ENCODE measurements around the gene ELP5.

ELP5 gene

DNA sequence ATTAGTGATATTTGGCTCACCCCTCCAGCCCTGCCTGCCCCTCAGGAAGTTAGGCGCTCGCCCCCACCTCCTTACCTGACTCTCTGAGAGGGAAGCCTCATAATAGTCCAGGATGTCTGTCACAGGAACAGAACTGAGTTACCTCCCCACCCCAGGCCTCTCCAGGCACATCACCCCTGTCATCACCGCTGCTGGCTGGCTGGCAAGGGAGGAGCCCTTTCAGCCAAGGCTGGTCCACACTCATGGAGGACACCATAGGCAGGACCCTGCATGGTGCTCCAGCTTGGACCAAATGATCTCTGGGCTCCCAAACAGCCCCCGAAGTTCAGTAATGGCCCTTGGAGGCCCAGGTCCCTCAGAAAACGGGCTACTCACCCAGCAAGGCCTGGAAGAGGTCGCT is 33.8 kb upstream of the ELP5 start:
- in situ Hi-C loops (cut with HindIII; ENCODE audit: low pct_ligation_motif_present, low sequenced_read_pairs), result no loop called here
- no peak for DNase-seq
- Histone ChIP-seq H3K36me3 (replicated peaks) (peaks cover 18% of the 10 kb centered on the region), H3K4me3 (ENCODE audit: low read depth, low read length) (peak overlapping the region; percentile 69), H3K27me3 (replicated peaks) (no peaks in the 10 kb centered on the region), H3K27ac (no peak overlapping the region)
- TF ChIP-seq CTCF (IDR thresholded peaks at IDR 0.05; ENCODE audit: low read depth, low read length, missing control alignments), result no peak

- Histone ChIP-seq H3K27ac (no peak overlapping the region), H3K4me3 (ENCODE audit: low read depth, low read length) (no peak overlapping the region), H3K36me3 (replicated peaks) (peaks cover 24% of the 10 kb centered on the region), H3K27me3 (replicated peaks) (no peaks in the 10 kb centered on the region)
- no peak for DNase-seq
- in situ Hi-C loops (cut with HindIII; ENCODE audit: low pct_ligation_motif_present, low sequenced_read_pairs), result no loop called here
- TF ChIP-seq CTCF (IDR thresholded peaks at IDR 0.05; ENCODE audit: low read depth, low read length, missing control alignments), result no peak
These were observed 33.3 kb upstream of the ELP5 start for GRCh38 chr17:7218758-7219157.

- no peak for DNase-seq
- in situ Hi-C loops (cut with HindIII; ENCODE audit: low pct_ligation_motif_present, low sequenced_read_pairs), result no loop called here
- H3K36me3 ChIP-seq (replicated peaks), result peaks cover 30% of the 10 kb centered on the region
- no peak overlapping the region for H3K27ac ChIP-seq
- no peak for TF ChIP-seq CTCF (IDR thresholded peaks at IDR 0.05; ENCODE audit: low read depth, low read length, missing control alignments)
- no peaks in the 10 kb centered on the region for H3K27me3 ChIP-seq (replicated peaks)
- H3K4me3 ChIP-seq (ENCODE audit: low read depth, low read length), result peak overlapping the region; percentile 78
These were observed 32.7 kb upstream of the ELP5 start for GRCh38 chr17:7219229-7219811.

GRCh38 chr17:7219812-7220592 is 32.0 kb upstream of the ELP5 start, which contains the start of the genes ACADVL and DLG4:
Gene ACADVL, plus strand, starts transcription at chr17:7219938. Its CDS starts 47 bp downstream, at chr17:7219985.
Gene DLG4, minus strand, starts transcription at chr17:7219836.
- DNase-seq, result peak; percentile 80
- TF ChIP-seq CTCF (IDR thresholded peaks at IDR 0.05; ENCODE audit: low read depth, low read length, missing control alignments), result no peak
- H3K36me3 ChIP-seq (replicated peaks), result peaks cover 33% of the 10 kb centered on the region
- peak within 1 kb of the TSS; percentile 89 for H3K27ac ChIP-seq
- H3K4me3 ChIP-seq (ENCODE audit: low read depth, low read length), result peak within 1 kb of the TSS; percentile 78
- no peaks in the 10 kb centered on the region for H3K27me3 ChIP-seq (replicated peaks)
- in situ Hi-C loops (cut with HindIII; ENCODE audit: low pct_ligation_motif_present, low sequenced_read_pairs), result no loop called here

- in situ Hi-C loops (cut with HindIII; ENCODE audit: low pct_ligation_motif_present, low sequenced_read_pairs), result no loop called here
- DNase-seq, result peak; percentile 49
- TF ChIP-seq CTCF (IDR thresholded peaks at IDR 0.05; ENCODE audit: low read depth, low read length, missing control alignments), result peak; percentile 74
- Histone ChIP-seq H3K4me3 (ENCODE audit: low read depth, low read length) (peak overlapping the region; percentile 78), H3K27ac (peak overlapping the region; percentile 89), H3K36me3 (replicated peaks) (peaks cover 37% of the 10 kb centered on the region), H3K27me3 (replicated peaks) (no peaks in the 10 kb centered on the region)
These were observed 31.3 kb upstream of the ELP5 start for GRCh38 chr17:7220593-7221277.

Data from brain microvascular endothelial cell (primary cell).